Measurements from ENCODE around the gene CR1. TPM values are rescaled to one million over a fixed set of nuclear protein-coding genes. Genes with fewer than 3 reads are reported as not detected.
"Not testable (repeated sequence)": the region's sequence is repeated elsewhere in the genome, so short reads cannot be mapped to it uniquely, and the experiment has no call there.

CR1 gene
- total and polyA plus RNA-seq, 9 of the 15 experiments (the other 6 are each of a cell fraction or from before 2014, with no cell fraction given), result 0.07 to 0.47 (median 0.18) TPM

DNA sequence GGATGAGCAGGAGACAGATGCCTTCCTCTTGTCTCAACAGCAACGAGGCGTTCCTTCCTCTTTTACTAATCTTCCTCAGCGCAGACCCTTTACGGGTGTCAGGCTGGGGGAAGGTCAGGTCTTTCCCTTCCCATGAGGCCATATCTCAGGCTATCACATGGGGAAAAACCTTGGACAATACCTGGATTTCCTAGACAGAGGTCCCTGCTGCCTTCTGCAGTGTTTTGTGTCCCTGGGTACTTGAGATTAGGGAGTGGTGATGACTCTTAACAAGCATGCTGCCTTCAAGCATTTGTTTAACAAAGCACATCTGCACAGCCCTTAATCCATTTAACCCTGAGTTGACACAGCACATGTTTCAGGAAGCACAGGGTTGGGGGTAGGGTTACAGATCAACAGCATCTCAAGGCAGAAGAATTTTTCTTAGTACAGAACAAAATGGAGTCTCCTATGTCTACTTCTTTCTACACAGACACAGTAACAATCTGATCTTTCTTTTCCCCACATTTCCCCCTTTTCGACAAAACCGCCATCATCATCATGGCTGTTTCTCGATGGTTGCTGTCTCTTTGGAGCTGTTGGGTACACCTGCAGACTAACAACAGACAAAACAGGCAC lies 139.7 kb downstream of the CR1 start (continued):
- TF ChIP-seq ZNF398 (CRISPR knock-in tag; IDR thresholded peaks at IDR 0.05), result peak; percentile 65; the same call in 1 of the 2 replicates
- TF ChIP-seq JUND (IDR thresholded peaks at IDR 0.05; ENCODE audit: borderline replicate concordance, low read depth, low read length), result peak; percentile 9; the same call in 1 of the 2 replicates
- not testable (repeated sequence) for TF ChIP-seq JUND (tag; IDR thresholded peaks at IDR 0.05; ENCODE audit: borderline replicate concordance, low read depth, low read length)
- peak; percentile 69; the same call in 1 of the 2 replicates for TF ChIP-seq KAT7 (CRISPR knock-in tag; IDR thresholded peaks at IDR 0.05; ENCODE audit: borderline replicate concordance)
- 0 out of 2 replicates have a peak, but pooled peaks have one; percentile 36 for TF ChIP-seq RNF2 (IDR thresholded peaks at IDR 0.05)
- TF ChIP-seq ZNF583 (CRISPR knock-in tag; IDR thresholded peaks at IDR 0.05), result peak; percentile 92; the same call in 1 of the 2 replicates
- TF ChIP-seq TAL1 (IDR thresholded peaks at IDR 0.05), result peak; percentile 95
- TF ChIP-seq ATF7 (IDR thresholded peaks at IDR 0.05), result peak; percentile 59
- TF ChIP-seq ZNF197 (CRISPR knock-in tag; IDR thresholded peaks at IDR 0.05; ENCODE audit: low read depth), result 0 out of 2 replicates have a peak, but pooled peaks have one; percentile 58
- peak; percentile 73; the same call in 1 of the 2 replicates for TF ChIP-seq BCL6 (CRISPR knock-in tag; IDR thresholded peaks at IDR 0.05)
- peak; percentile 76 for TF ChIP-seq HINFP (tag; conservative IDR thresholded peaks at IDR 0.05; ENCODE audit: low read depth)
- peak; percentile 84 for TF ChIP-seq L3MBTL2 (IDR thresholded peaks at IDR 0.05)
- peak; percentile 93 for TF ChIP-seq PHB2 (IDR thresholded peaks at IDR 0.05; ENCODE audit: low read depth)
